DOHH2 (cell line): ENCODE data around the gene RPS6KA2.

Source experiments
- H3F3A ChIP-seq: fragments of 200-600 bp; sonication (generic), shearing (Covaris generic); 2 replicates; pipeline ENCODE4 v1.6.0; 2016; ENCODE audit warnings: antibody characterized with exemption, mild to moderate bottlenecking; ENCODE audit not compliant: control insufficient read depth, insufficient read depth
- H3K27ac ChIP-seq: fragments of 200-600 bp; sonication (generic); 2 replicates; pipeline ENCODE4 v1.5.1; 2014; ENCODE audit warnings: low read depth, mild to moderate bottlenecking, low read length, moderate library complexity
- H3K27me3 ChIP-seq: fragments of 200-600 bp; sonication (generic); 2 replicates; pipeline ENCODE4 v1.6.1; 2014; ENCODE audit warnings: mild to moderate bottlenecking, low read length, mixed read lengths; ENCODE audit not compliant: control insufficient read depth
- H3K36me3 ChIP-seq: fragments of 200-600 bp; sonication (generic); 2 replicates; pipeline ENCODE4 v1.6.1; 2014; ENCODE audit warnings: mild to moderate bottlenecking, low read length, moderate library complexity, mixed read lengths; ENCODE audit not compliant: control insufficient read depth
- H3K4me1 ChIP-seq: fragments of 200-600 bp; sonication (generic); 2 replicates; pipeline ENCODE4 v1.6.1; 2014; ENCODE audit warnings: mild to moderate bottlenecking, low read length, mixed read lengths; ENCODE audit not compliant: control insufficient read depth
- H3K4me2 ChIP-seq: fragments of 200-600 bp; sonication (generic); 2 replicates; pipeline ENCODE4 v1.6.0; 2014; ENCODE audit warnings: mild to moderate bottlenecking, low read length, moderate library complexity
- H3K4me3 ChIP-seq: fragments of 200-600 bp; sonication (generic); 2 replicates; pipeline ENCODE4 v1.5.1; 2014; ENCODE audit warnings: mild to moderate bottlenecking, low read length, mixed read lengths
- H3K79me2 ChIP-seq: fragments of 200-600 bp; sonication (generic); 2 replicates; pipeline ENCODE4 v1.6.1; 2014; ENCODE audit warnings: mild to moderate bottlenecking, low read length, mixed read lengths; ENCODE audit not compliant: control insufficient read depth
- H3K9me2 ChIP-seq: fragments of 200-600 bp; sonication (generic); replicated peaks from 2 replicates; pipeline ENCODE4 v1.6.1; 2014; ENCODE audit warnings: mild to moderate bottlenecking, low read length, mixed read lengths; ENCODE audit not compliant: control insufficient read depth
- H3K9me3 ChIP-seq: fragments of 200-600 bp; sonication (generic); 2 replicates; pipeline ENCODE4 v1.6.1; 2014; ENCODE audit warnings: antibody characterized with exemption, low read length, mixed read lengths; ENCODE audit not compliant: control insufficient read depth, insufficient read depth
- H4K20me1 ChIP-seq: fragments of 200-600 bp; sonication (generic); 2 replicates; pipeline ENCODE4 v1.6.0; 2014; ENCODE audit warnings: low read depth, mild to moderate bottlenecking, antibody characterized with exemption, low read length, moderate library complexity; ENCODE audit not compliant: control insufficient read depth, insufficient read depth
- EZH2phosphoT487 ChIP-seq: fragments of 200-600 bp; sonication (generic); IDR thresholded peaks from 2 replicates; pipeline ENCODE4 v1.6.1; 2017; ENCODE audit warnings: borderline replicate concordance, mild to moderate bottlenecking, antibody characterized with exemption, low read length, moderate library complexity, mixed read lengths
- TF ChIP-seq, protein P1 (sequence below): fragments of 200-600 bp; sonication (generic); IDR thresholded peaks from one replicate; pipeline ENCODE4 v1.5.1; 2014; ENCODE audit warnings: antibody characterized with exemption, mild to moderate bottlenecking, low read depth, low read length; ENCODE audit not compliant: poor library complexity, severe bottlenecking

RPS6KA2 gene

GRCh38 chr6:166591961-166592520, 35.0 kb downstream of the RPS6KA2 start:
- Histone ChIP-seq H4K20me1 (no peaks in the 10 kb centered on the region), H3K9me3 (no peaks in the 10 kb centered on the region), H3K4me2 (no peak overlapping the region), H3F3A (peaks cover 24% of the 10 kb centered on the region), H3K36me3 (no peaks in the 10 kb centered on the region), H3K4me3 (no peak overlapping the region), H3K9me2 (no peaks in the 10 kb centered on the region), H3K27me3 (no peaks in the 10 kb centered on the region), H3K27ac (no peak overlapping the region), H3K79me2 (no peaks in the 10 kb centered on the region), H3K4me1 (peaks cover 34% of the 10 kb centered on the region)
- TF ChIP-seq, protein P1, sequence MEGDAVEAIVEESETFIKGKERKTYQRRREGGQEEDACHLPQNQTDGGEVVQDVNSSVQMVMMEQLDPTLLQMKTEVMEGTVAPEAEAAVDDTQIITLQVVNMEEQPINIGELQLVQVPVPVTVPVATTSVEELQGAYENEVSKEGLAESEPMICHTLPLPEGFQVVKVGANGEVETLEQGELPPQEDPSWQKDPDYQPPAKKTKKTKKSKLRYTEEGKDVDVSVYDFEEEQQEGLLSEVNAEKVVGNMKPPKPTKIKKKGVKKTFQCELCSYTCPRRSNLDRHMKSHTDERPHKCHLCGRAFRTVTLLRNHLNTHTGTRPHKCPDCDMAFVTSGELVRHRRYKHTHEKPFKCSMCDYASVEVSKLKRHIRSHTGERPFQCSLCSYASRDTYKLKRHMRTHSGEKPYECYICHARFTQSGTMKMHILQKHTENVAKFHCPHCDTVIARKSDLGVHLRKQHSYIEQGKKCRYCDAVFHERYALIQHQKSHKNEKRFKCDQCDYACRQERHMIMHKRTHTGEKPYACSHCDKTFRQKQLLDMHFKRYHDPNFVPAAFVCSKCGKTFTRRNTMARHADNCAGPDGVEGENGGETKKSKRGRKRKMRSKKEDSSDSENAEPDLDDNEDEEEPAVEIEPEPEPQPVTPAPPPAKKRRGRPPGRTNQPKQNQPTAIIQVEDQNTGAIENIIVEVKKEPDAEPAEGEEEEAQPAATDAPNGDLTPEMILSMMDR = no peak
- no peak for TF ChIP-seq EZH2phosphoT487

DNA sequence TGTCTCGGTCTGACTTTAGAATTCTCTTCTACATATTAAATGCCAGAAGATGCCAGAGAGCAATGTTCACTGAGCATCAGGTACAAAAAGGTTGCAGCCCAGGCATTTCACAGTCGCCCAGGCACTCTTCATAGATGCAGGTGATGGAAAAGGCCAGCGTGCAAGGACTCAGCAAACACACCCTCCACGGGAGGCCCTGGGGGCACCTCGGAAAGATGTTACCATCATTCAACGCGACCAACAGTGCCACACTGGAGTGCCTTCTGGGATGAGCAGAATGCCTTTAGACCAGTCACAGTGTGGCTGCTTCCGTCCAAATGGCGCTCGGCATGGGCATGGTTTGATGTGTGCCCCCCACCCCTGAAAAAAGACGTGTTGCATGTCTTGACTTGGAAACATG, 36.0 kb downstream of the RPS6KA2 start:
- Histone ChIP-seq H3K9me3 (no peaks in the 10 kb centered on the region), H3F3A (peaks cover 26% of the 10 kb centered on the region), H3K79me2 (no peaks in the 10 kb centered on the region), H3K4me3 (no peak overlapping the region), H3K9me2 (no peaks in the 10 kb centered on the region), H3K36me3 (no peaks in the 10 kb centered on the region), H3K4me2 (no peak overlapping the region), H3K27ac (no peak overlapping the region), H3K27me3 (no peaks in the 10 kb centered on the region), H4K20me1 (no peaks in the 10 kb centered on the region), H3K4me1 (peaks cover 40% of the 10 kb centered on the region)
- TF ChIP-seq, protein P1 = no peak
- no peak for TF ChIP-seq EZH2phosphoT487

DNA sequence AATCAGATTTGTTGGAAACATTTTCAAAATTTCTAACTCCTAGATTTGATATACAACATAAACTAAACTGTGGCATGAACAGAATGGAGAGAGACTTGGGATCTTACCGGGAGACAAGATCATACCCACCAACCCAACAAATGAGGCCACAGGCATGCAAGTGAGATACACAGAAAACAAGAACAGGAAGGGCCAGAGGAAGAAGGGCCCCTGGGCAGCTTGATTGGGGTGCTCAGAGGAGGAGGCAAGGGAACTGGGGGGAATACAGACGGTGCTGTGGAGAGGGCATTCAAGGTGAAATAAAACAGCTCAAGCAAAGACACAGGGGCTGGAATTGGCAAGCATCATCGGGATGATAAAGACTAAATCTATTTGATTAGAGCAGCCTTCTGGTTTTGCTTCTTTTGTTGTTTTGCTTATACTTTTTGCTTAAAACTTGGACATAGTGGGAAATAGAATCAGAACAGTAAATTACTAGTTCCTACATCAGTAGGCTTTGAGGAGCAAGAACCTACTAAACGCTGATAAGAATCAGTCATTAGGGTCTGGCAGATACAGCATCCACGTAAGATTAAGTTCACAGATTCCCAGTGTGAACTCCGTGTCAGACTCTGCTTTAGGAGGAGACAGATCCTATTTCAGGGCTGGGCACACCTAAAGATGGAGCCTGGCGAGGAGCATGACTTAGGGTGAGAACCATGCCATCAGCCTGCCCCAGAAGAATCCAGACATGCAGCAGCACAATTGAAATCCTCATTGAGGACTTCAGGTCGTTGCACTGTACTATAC, 37.1 kb downstream of the RPS6KA2 start:
- Histone ChIP-seq H4K20me1 (no peaks in the 10 kb centered on the region), H3K9me2 (no peaks in the 10 kb centered on the region), H3F3A (peaks cover 26% of the 10 kb centered on the region), H3K4me1 (peaks cover 40% of the 10 kb centered on the region), H3K27ac (peak overlapping the region; percentile 98), H3K27me3 (no peaks in the 10 kb centered on the region), H3K4me3 (peak overlapping the region; percentile 69), H3K36me3 (no peaks in the 10 kb centered on the region), H3K79me2 (no peaks in the 10 kb centered on the region), H3K4me2 (peak overlapping the region; percentile 91), H3K9me3 (no peaks in the 10 kb centered on the region)
- TF ChIP-seq, protein P1 = no peak
- TF ChIP-seq EZH2phosphoT487 = no peak
